ENCODE data around the gene CELF3.

The CELF3 gene

GRCh38 chr1:151718666-151719065 is 2.1 kb upstream of the CELF3 start:
- H3K9me3 ChIP-seq (ENCODE audit: control insufficient read depth in 1 of 2, low read length in 2 of 2) = no peaks in the 10 kb centered on the region
- H3K4me1 ChIP-seq (ENCODE audit: control insufficient read depth in 1 of 2, insufficient read depth in 2 of 2, low read length in 2 of 2) = peaks cover 19 to 35% of the 10 kb centered on the region in 2 donors
- no peaks in the 10 kb centered on the region for H3K36me3 ChIP-seq (ENCODE audit: control insufficient read depth in 1 of 2, insufficient read depth in 2 of 2, low read length in 2 of 2)
- H3K4me3 ChIP-seq (ENCODE audit: low read depth in 1 of 2, low read length in 2 of 2) = no peak overlapping the region
- no peak overlapping the region for H3K27ac ChIP-seq (ENCODE audit: low read length)
- peaks cover 18% of the 10 kb centered on the region for H3K27me3 ChIP-seq (ENCODE audit: low read depth, low read length)

GRCh38 chr1:151718011-151718431 is 1.4 kb upstream of the CELF3 start:
- Histone ChIP-seq H3K4me3 (ENCODE audit: low read depth in 1 of 2, low read length in 2 of 2) (no peak overlapping the region), H3K36me3 (ENCODE audit: control insufficient read depth in 1 of 2, insufficient read depth in 2 of 2, low read length in 2 of 2) (no peaks in the 10 kb centered on the region), H3K27ac (ENCODE audit: low read length) (no peak overlapping the region), H3K4me1 (ENCODE audit: control insufficient read depth in 1 of 2, insufficient read depth in 2 of 2, low read length in 2 of 2) (peaks cover 19 to 35% of the 10 kb centered on the region in 2 donors), H3K9me3 (ENCODE audit: control insufficient read depth in 1 of 2, low read length in 2 of 2) (no peaks in the 10 kb centered on the region), H3K27me3 (ENCODE audit: low read depth, low read length) (peaks cover 18% of the 10 kb centered on the region)

GRCh38 chr1:151716405-151716762 is 219 bp downstream of the CELF3 start:
- H3K4me1 ChIP-seq (ENCODE audit: control insufficient read depth in 1 of 2, insufficient read depth in 2 of 2, low read length in 2 of 2) = peaks cover 19 to 26% of the 10 kb centered on the region in 2 donors
- no peaks in the 10 kb centered on the region for H3K9me3 ChIP-seq (ENCODE audit: control insufficient read depth in 1 of 2, low read length in 2 of 2)
- peaks cover 18% of the 10 kb centered on the region for H3K27me3 ChIP-seq (ENCODE audit: low read depth, low read length)
- no peak overlapping the region for H3K27ac ChIP-seq (ENCODE audit: low read length)
- no peak overlapping the region for H3K4me3 ChIP-seq (ENCODE audit: low read depth in 1 of 2, low read length in 2 of 2)
- no peaks in the 10 kb centered on the region for H3K36me3 ChIP-seq (ENCODE audit: control insufficient read depth in 1 of 2, insufficient read depth in 2 of 2, low read length in 2 of 2)

GRCh38 chr1:151715726-151716404 is 738 bp downstream of the CELF3 start:
- no peak overlapping the region for H3K4me3 ChIP-seq (ENCODE audit: low read depth in 1 of 2, low read length in 2 of 2)
- H3K27me3 ChIP-seq (ENCODE audit: low read depth, low read length) = peaks cover 18% of the 10 kb centered on the region
- no peaks in the 10 kb centered on the region for H3K9me3 ChIP-seq (ENCODE audit: control insufficient read depth in 1 of 2, low read length in 2 of 2)
- H3K36me3 ChIP-seq (ENCODE audit: control insufficient read depth in 1 of 2, insufficient read depth in 2 of 2, low read length in 2 of 2) = no peaks in the 10 kb centered on the region
- H3K4me1 ChIP-seq (ENCODE audit: control insufficient read depth in 1 of 2, insufficient read depth in 2 of 2, low read length in 2 of 2) = peaks cover 17 to 25% of the 10 kb centered on the region in 2 donors
- H3K27ac ChIP-seq (ENCODE audit: low read length) = no peak overlapping the region

- no peaks in the 10 kb centered on the region for H3K36me3 ChIP-seq (ENCODE audit: control insufficient read depth in 1 of 2, insufficient read depth in 2 of 2, low read length in 2 of 2)
- peaks cover 18% of the 10 kb centered on the region for H3K27me3 ChIP-seq (ENCODE audit: low read depth, low read length)
Measured at GRCh38 chr1:151714820-151715725, 1.5 kb downstream of the CELF3 start.

GRCh38 chr1:151713874-151714273 is 2.7 kb downstream of the CELF3 start:
- Histone ChIP-seq H3K27ac (ENCODE audit: low read length) (no peak overlapping the region), H3K4me1 (ENCODE audit: control insufficient read depth in 1 of 2, insufficient read depth in 2 of 2, low read length in 2 of 2) (peaks cover 8 to 24% of the 10 kb centered on the region in 2 donors), H3K27me3 (ENCODE audit: low read depth, low read length) (peaks cover 18% of the 10 kb centered on the region), H3K36me3 (ENCODE audit: control insufficient read depth in 1 of 2, insufficient read depth in 2 of 2, low read length in 2 of 2) (no peaks in the 10 kb centered on the region), H3K4me3 (ENCODE audit: low read depth in 1 of 2, low read length in 2 of 2) (no peak overlapping the region), H3K9me3 (ENCODE audit: control insufficient read depth in 1 of 2, low read length in 2 of 2) (no peaks in the 10 kb centered on the region)

More at GRCh38 chr1:151714820-151715725, 1.5 kb downstream of the CELF3 start:
- Histone ChIP-seq H3K4me3 (ENCODE audit: low read depth in 1 of 2, low read length in 2 of 2) (no peak overlapping the region), H3K27ac (ENCODE audit: low read length) (no peak overlapping the region), H3K4me1 (ENCODE audit: control insufficient read depth in 1 of 2, insufficient read depth in 2 of 2, low read length in 2 of 2) (peaks cover 9 to 25% of the 10 kb centered on the region in 2 donors), H3K9me3 (ENCODE audit: control insufficient read depth in 1 of 2, low read length in 2 of 2) (no peaks in the 10 kb centered on the region)

GRCh38 chr1:151713044-151713443 is 3.6 kb downstream of the CELF3 start:
- Histone ChIP-seq H3K27me3 (ENCODE audit: low read depth, low read length) (peaks cover 18% of the 10 kb centered on the region), H3K4me3 (ENCODE audit: low read depth in 1 of 2, low read length in 2 of 2) (no peak overlapping the region), H3K27ac (ENCODE audit: low read length) (no peak overlapping the region), H3K9me3 (ENCODE audit: control insufficient read depth in 1 of 2, low read length in 2 of 2) (no peaks in the 10 kb centered on the region), H3K36me3 (ENCODE audit: control insufficient read depth in 1 of 2, insufficient read depth in 2 of 2, low read length in 2 of 2) (no peaks in the 10 kb centered on the region), H3K4me1 (ENCODE audit: control insufficient read depth in 1 of 2, insufficient read depth in 2 of 2, low read length in 2 of 2) (peaks cover 8 to 16% of the 10 kb centered on the region in 2 donors)

- H3K9me3 ChIP-seq (ENCODE audit: control insufficient read depth in 1 of 2, low read length in 2 of 2) = no peaks in the 10 kb centered on the region
- H3K4me1 ChIP-seq (ENCODE audit: control insufficient read depth in 1 of 2, insufficient read depth in 2 of 2, low read length in 2 of 2) = peaks cover 0 to 5% of the 10 kb centered on the region in 2 donors
- no peaks in the 10 kb centered on the region for H3K36me3 ChIP-seq (ENCODE audit: control insufficient read depth in 1 of 2, insufficient read depth in 2 of 2, low read length in 2 of 2)
- H3K4me3 ChIP-seq (ENCODE audit: low read depth in 1 of 2, low read length in 2 of 2) = no peak overlapping the region
- peaks cover 11% of the 10 kb centered on the region for H3K27me3 ChIP-seq (ENCODE audit: low read depth, low read length)
- no peak overlapping the region for H3K27ac ChIP-seq (ENCODE audit: low read length)
Measured at GRCh38 chr1:151711951-151712350, 4.7 kb downstream of the CELF3 start.

GRCh38 chr1:151711044-151711800 is 5.4 kb downstream of the CELF3 start:
- H3K4me1 ChIP-seq (ENCODE audit: control insufficient read depth in 1 of 2, insufficient read depth in 2 of 2, low read length in 2 of 2) = no peaks in the 10 kb centered on the region
- peaks cover 7% of the 10 kb centered on the region for H3K27me3 ChIP-seq (ENCODE audit: low read depth, low read length)
- H3K27ac ChIP-seq (ENCODE audit: low read length) = no peak overlapping the region
- no peaks in the 10 kb centered on the region for H3K36me3 ChIP-seq (ENCODE audit: control insufficient read depth in 1 of 2, insufficient read depth in 2 of 2, low read length in 2 of 2)
- no peak overlapping the region for H3K4me3 ChIP-seq (ENCODE audit: low read depth in 1 of 2, low read length in 2 of 2)
- H3K9me3 ChIP-seq (ENCODE audit: control insufficient read depth in 1 of 2, low read length in 2 of 2) = no peaks in the 10 kb centered on the region

- no peaks in the 10 kb centered on the region for H3K9me3 ChIP-seq (ENCODE audit: control insufficient read depth in 1 of 2, low read length in 2 of 2)
- H3K4me1 ChIP-seq (ENCODE audit: control insufficient read depth in 1 of 2, insufficient read depth in 2 of 2, low read length in 2 of 2) = peaks cover 0 to 3% of the 10 kb centered on the region in 2 donors
- H3K4me3 ChIP-seq (ENCODE audit: low read depth in 1 of 2, low read length in 2 of 2) = no peak overlapping the region
- peaks cover under 1% of the 10 kb centered on the region for H3K27me3 ChIP-seq (ENCODE audit: low read depth, low read length)
- H3K36me3 ChIP-seq (ENCODE audit: control insufficient read depth in 1 of 2, insufficient read depth in 2 of 2, low read length in 2 of 2) = no peaks in the 10 kb centered on the region
- H3K27ac ChIP-seq (ENCODE audit: low read length) = no peak overlapping the region
Measured at GRCh38 chr1:151710187-151710840, 6.3 kb downstream of the CELF3 start.

Measured in muscle layer of duodenum (tissue), 2 donors.